Hematopoietic multipotent progenitor cell treated with erythropoietin and hydrocortisone succinate and interleukin-3 and kit ligand, for 6 days (in vitro differentiated cells): ENCODE data around the gene MMP1.
A peak's percentile ranks its signal among the peaks of the same experiment; 100 is the strongest.

Experiments
- DNase-seq: peaks from one replicate; pipeline ENCODE4 v3.0.0-alpha.2; 2015

Gene MMP1

DNA sequence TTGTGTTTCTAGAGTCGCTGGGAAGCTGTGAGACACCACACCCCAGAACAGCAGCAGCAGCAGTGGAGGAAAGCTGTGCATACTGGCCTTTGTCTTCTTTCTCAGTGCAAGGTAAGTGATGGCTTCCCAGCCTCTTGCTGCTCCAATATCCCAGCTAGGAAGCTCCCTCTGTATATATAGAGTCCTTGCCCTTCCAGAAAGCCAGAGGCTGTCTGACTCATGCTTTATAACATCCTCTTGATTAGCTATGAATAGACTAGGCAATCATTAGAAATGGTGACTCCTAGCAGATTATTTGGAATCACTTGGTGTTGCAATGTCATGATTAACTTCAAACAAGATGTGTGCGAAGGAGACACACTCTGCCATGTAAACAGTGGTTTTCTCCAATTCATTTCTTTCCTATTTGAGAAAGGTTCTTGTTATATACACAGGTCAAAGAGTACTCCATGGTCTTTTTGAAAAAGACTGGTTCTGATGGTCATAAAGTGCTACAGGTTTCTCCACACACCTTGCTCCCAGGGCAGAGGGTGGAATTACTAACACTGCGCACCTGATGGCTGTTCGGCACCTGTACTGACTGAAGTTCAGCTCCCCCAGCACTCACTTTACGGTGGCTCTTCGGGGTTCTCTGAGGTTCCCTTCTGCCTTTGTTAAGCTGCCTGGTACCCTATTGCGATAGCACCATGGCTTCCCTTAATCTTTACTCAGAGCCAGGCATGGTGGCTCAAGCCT is at the start of gene MMP1:
MMP1 (minus strand) TSS at position 149 of the 735 bp plus-strand sequence; CDS start at position 81, 68 bp downstream.
- DNase-seq = no peak

DNA sequence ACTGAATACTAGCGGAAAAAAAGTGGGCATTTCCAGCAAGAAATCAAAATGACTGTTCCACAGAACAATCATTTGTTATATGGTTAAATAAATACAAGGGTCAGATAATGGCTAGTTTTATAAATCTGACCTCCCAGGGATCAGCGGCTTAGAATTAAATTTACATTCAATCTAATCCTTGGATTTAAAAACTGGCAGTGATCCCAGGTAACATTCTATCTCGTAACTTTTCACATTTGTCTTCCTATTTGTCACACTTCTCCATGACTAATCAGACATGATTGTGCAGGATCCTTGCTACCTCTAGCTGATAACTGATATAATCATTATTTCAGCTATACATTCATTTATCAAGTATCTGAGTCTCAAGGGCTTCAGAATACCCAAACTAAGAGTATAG is 48.3 kb upstream of the MMP1 start:
- no peak for DNase-seq

DNA sequence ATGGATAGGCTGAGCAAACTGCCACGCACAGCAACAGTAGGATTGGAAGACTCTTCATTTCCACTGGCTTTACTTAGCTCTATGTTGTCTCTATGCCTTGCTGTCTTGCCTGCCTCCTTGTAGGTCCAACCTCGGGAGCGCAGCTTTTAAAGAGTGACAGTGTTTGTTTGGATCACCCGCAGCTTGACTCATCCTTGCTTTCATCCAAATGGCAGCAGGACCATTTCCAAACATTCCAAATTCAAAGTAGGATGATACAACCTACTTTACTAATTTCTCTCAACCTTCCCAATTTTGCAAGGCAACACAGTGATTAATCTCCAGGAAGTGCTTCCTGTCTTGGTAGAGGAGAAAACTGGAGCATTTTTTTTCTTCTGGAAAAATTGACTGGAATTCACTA is 45.5 kb upstream of the MMP1 start, which contains the start of gene MMP3:
MMP3 (minus strand) TSS at position 121 of the 400 bp plus-strand sequence; CDS start at position 58, 63 bp downstream.
- no peak for DNase-seq

DNA sequence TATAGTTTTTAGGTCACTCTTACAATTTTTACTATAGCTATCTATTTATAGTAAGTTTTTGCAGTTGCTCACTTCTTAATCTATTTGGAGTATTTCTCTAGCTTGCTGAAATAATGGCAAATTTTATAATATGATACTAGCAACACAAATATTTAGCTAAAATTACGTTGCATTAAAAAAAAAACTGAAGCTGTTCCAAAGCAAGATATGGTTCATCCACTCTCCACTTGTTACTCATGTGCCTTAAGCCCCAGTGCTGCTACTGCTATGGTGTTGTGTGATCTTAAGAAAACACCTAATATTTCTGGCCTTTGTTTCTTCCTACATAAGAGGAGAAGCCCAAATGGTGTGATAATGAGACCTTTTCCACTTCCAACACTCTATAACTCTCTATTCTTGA is 45.0 kb upstream of the MMP1 start:
- no peak for DNase-seq

DNA sequence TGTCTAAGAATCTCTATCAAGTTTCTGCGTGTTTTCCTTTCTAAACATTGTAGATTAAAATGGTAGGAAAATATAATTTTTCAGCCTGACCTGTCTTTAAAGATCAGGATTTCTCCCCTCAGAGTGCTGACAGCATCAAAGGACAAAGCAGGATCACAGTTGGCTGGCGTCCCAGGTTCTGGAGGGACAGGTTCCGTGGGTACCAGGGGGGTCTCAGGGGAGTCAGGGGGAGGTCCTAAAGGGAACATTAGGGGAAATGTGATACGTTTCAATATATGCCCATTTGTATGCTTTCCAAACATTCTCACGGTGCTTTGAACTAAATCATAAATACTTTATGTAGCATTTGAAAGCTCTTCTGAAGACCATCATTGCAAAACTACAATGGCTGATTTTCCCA is 42.1 kb upstream of the MMP1 start:
- DNase-seq = no peak

DNA sequence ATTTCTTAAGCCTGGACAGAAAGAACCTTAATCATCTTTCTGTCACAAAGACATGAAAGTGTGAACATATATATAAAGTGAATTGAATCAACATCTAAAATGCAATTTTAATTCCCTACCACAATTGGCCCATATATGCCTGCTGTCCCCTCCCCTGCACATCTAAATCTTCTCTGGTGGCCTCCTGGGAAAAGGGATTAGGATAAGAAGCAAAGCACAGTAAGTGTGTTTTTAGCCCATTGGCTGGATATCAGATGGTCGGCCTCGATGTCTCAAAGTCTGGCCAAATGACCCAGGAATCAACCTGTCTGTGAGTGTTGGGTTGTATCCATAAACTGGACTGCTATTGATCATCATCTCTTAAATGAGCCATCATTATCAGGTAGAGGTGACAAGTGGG is 39.7 kb upstream of the MMP1 start:
- no peak for DNase-seq

DNA sequence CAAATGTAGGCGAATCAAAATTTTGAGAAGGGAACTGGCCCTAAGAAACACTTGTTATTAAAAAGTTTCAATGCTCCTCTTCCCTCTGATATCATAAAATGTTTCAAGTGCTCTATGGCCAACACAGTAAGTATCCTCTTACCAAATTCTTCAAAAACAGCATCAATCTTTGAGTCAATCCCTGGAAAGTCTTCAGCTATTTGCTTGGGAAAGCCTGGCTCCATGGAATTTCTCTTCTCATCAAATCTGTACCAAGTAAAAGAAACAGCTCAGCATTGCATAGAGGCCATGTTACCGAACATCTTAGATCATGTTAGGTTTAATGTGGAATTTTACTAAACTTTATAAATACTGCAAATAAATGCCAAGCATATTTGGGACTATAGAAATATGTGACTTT is 39.2 kb upstream of the MMP1 start:
- no peak for DNase-seq

DNA sequence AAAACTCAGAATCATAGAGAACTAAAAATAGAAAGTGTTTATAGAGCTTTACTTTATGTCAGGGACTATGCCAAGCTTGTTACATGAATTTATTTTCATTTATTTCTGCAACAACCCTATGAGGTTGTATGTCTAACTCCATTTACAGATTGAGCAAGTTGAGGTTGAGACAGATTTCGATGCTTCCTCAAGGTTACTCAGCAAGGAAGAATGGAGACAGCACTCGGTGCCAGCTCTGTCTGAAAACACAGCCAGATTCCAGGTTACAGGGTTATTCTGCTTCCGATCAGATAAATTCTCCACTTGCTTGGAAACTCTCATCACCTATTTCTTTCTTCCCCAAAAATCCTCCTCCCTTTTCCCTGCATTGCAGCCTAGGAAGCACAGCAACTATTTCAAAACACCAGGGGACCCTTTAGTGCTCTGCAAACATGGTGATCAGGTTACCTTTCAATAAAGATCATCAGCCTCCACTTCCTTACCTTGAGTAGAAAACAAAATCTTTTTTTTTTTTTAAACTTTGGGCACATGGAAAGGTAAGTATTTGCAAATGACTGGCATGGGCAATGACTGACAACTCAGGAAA is 38.4 kb upstream of the MMP1 start:
- DNase-seq = no peak

DNA sequence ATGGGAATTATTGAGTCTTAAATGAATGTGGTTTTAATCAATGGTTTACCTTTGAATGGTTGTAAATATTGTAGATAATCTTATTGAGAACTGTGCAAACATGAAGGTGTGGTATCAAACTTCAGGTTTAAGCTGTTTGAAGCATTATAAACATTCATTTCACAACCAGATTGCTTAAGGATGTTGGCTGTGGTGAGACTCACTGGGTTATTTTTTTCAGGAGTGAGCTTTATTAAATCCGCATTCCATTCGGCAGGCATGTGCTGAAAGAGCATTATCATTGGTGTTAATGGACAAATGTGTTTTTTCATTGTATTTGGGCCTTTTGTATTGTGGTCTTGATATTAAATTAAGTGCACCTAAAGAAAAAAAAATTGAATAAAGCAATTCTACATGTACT is 35.8 kb upstream of the MMP1 start:
- no peak for DNase-seq

DNA sequence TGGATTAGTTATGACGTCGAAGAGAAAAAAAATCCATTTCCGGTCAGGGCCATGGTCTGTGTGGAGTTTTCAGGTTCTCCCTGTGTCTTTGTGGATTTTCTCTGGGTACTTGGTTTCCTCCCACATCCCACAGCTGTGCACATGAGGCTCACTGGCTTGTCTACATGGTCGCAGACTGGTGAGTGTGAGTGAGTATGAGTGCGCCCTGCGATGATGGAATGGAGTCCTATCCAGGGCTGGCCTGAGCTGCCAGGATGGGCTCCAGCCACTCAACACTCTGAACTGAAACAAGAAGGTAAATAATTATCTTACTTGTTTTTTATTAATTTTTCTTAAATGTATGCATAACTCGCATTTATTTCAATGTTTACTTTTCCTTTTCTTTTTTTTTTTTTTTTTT is 34.7 kb upstream of the MMP1 start:
- DNase-seq = no peak

DNA sequence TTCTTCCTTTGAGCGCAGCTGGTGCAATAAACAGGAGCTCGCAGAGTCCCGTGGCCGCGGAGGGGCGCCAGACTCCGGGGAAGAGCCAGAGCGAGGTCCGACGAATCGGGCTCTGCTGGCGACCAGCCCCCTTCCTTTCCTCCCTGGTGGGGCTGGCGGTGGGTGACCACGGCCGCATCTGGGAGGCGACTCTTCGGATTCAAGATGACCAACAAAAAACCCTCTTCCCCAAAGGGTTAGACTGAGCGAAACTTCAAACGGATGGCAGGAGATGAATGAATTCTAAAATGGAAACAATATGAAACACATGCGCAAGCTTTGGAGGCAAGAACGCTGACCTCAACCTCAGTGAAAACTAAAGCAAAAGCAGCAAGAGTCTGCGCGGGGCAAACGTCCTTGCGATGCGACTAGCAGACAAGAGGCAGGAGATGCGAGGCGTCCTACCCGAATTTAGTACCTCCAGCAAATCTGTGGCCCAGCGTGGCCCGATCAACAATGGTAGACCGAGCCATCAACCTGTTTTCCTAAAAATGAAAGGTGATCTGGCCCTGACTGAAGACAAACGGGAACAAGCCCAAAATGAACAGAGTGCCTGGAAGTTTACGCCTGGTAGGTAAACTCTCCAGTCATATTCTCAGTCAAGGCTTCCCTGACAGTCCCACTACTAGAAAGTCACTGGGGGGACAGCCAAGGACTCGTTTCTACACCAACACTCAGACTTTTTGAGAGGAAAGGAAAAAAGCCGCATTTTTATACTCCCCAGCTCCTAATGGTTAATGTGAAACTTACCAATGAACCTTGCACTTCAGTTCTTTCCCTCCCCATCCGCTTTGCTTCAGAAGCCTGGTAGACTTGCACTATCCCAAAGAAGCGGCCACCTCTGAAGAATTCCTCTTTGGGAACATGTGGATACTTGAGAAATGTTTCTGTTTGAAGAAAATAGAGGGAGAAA is 33.8 kb upstream of the MMP1 start:
- DNase-seq = peak; percentile 15

DNA sequence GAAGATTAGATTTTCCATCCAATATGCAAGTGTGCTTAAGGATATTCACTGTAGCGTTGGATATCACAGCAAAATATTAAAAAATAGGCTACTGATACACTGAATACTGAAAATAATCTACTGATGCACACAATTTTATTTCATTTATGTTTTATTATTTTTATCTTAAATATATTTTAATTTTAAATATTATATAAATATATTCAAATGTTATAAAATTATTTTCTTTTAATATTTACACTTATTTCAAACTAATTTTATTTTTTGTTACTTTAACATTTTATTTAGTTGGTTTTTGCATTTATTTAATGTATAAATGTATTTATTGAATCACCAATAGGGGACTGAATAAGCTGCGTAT is 33.1 kb upstream of the MMP1 start:
- DNase-seq = no peak

DNA sequence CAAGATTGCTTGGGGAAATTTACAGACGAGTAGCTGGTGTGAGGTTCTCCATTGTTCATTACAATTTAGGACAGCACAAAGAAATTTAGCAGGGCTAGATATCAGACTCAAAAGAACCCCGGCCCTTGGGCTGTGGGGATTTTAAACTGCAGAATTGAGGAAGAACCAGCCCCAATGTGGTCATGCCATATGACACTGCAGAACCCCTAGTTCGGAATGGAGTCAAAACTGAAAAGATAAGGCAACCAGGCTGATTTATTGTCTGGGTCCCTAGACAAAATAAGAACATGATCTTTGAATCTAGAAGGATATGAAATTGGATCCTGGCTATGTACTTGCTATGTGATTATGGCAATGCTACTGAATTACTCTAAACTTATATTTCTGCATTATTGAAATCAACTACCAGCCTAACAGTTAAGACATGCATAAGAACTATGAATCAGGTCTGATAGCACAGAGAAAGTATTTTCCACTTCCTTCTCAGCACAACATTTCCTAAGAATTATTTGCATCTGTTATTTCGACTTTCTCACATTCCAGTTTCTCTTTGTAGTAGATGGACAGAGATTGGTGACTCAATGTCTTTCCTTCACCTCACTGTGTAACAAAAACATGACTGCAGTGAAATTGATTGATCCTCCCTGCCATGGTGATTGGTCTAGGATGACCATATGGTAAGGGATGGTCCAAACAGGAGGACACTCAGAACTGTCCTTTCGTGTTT is 32.2 kb upstream of the MMP1 start:
- DNase-seq = no peak

DNA sequence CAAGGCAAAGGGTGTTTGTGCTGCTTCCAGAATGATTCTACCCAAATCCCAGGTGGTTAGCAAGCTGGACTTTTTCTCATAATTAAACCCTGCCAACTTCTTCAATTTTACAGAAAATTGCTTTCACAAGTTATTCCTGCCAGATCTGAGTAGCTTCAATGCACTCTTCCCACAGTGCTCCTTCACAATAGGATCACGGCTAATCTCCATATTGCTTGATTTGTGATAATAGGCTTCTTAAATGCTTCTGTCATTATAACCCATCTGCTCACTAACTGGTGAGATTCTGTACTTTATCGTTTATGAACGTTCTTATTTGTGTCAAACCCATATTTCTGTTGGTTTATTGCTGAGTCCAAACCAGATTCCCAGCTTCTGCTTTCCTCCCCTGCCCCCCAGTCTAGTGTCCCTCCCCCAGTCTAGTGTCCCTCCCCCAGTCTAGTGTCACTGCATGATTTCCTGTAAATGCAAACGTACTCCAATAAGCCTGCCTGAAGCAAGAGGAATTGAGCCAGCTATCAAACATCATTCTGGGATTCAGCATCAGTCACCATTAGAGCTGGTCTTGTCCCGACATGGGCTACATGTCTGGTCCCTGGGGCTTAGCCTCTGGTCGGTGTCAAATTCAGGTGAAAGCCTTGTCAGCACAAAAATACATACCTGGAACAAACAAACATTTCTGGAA is 31.5 kb upstream of the MMP1 start:
- DNase-seq = no peak

DNA sequence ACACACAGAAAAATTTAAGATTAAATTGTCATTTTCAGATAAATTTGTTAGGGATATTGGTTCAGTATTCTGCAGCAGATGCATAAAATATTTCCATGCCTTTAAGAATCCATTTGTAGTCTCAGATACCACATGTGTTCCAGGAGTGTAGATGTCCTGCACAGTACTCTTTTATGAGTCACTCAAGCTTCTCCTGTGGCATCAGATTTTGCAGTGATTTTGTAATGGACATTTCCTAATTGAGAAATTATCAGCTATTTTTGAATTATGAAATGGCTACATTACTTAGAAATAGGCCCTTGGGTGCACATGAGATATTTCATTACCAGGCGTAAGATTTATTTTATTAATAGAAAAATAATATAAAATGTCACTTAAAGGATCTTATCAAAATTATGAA is 26.6 kb upstream of the MMP1 start:
- no peak for DNase-seq

DNA sequence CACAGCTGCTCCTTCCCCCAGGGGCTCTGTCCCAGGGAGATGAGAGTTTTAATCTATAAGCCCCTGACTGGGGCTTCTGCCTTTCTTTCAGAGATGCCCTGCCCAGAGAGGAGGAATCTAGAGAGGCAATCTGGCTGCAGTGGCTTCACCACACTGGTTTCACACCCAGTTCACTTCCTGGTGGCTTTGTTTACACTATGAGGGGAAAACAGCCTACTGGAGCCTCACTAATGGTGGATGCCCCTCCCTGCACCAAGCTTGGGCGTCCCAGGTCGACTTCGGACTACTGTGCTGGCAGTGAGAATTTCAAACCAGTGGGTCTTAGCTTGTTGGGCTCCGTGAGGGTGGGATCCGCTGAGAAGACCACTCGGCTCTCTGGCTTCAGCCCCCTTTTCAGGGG is 21.5 kb upstream of the MMP1 start:
- no peak for DNase-seq

DNA sequence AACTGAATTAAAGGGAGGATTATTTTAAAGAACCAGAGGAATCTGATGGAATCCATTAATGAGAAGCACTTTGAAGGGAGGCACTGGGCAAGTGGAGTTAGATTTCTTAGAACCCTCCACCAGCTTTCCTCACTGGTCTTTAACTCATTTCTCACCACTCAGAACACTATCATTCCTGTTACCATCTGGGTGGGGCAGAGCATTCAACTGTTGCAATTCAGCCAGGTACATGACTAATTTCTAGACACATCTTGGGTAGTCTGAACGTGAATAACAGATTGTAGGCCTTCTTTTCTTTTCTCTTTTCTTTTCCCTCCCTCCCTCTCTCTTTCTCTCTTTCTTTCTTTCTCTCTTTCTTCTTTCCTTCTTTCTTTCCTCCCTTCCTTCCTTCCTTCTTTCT is 15.5 kb upstream of the MMP1 start:
- DNase-seq = no peak

DNA sequence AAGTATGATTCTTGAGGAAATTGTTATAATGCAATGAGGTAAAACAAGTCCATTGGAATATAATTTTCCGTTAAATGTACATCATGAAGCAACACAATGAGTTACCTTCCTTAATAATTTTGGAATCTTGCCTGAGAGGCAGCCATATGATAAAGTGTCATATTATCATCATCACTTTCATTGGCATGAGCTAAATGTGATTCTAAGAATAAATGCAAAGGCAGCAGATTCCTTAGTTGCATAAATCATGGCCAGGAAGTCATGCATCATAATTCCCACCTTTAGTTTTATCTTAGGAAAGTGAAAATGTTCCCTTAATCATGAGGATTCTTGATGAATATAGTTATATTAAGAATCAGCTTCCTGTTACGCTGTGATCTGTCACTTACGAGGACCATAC is 14.2 kb upstream of the MMP1 start:
- DNase-seq = no peak

DNA sequence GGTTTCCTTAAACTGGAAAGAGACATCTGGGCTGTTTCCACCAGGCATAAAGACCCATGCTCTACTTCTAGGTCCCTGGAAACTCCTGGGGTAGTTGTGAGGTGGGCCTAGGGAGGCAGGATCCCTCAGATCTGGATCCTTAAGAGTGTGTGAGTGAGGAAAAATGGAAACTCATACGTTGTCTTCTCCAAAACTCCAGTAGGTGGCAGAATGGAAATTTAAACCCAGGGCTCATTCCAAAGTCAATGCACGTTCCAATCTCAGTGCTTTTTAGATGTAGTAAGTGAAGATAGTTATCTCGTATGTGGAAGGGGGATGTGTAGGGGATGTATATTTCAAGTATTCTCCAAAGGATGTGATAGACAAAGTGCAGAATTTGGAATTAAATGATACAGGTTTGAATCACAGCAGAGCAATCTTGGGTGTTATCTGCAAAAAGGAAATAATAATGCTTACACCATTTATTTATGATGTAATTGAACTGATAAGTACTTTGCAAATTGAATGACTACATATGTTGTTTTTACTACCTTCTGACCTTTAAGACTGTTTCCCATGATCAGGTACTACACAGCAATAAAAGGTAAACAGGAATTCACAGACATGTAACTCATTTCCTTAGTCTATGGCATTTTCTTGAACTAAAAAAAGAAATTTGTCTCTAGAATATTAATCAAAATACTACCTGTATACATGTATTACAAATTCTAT is 13.1 kb upstream of the MMP1 start:
- peak; percentile 7 for DNase-seq

DNA sequence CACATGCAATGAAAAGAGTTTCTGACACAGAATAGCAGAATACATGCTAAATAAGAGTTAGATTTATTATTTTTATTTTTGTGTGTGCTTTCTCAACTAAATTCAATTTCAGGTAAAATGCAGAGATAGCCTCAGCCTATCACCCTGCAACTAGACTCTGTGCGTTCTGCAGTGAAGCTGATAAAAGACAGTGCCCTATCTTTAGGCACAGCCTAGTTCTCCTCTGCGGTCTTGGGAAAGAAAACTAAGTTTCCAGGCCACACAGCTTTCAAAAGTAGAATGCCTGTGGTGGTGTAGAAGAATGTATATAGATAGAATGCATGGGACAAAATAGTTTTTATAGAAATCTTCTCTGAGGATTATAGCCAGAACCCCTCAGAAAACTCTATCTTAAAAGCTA is 12.0 kb upstream of the MMP1 start:
- peak; percentile 78 for DNase-seq

DNA sequence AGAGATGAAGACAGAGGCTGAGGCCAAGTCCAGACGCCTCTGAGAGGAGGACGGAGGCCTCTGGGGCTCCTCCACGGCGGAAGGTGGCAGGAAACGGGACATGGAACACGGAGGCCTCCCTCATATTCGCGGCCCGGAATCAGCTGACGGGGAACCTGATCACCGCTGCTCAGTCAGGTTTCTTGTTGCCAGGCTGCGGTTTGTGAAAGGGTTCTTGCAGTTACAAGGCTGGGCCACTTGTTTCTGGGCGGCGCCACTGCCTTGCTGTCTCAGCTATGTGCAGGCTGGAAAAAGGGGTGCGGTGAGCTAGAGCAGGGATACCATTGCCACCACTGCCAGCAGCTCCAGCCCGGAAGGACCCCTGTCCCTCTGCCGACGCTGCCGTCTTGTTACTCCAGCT is 10.0 kb upstream of the MMP1 start:
- DNase-seq = peak; percentile 64

DNA sequence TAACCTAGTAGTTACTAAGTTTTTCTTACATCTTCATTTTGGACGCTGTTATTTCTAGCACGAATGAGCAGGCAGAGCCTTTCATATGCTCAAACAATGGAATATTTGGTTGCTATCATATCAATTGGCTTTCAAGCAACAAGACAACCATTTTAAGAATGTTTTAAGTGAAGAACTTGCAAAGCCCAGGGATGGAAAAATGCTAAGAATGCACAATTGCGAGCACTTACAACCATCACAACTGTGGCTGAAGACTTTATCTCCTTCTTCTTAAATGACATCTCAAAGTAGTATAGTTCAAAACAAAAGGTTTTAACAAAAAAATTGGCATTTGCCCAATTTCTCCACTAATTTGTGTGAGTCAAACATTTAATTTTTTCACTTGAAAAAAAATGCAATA is 8.3 kb upstream of the MMP1 start:
- DNase-seq = no peak
